KOPT-K1 (cell line): ENCODE data around the gene TBK1.

Source experiments
- H3K27ac ChIP-seq: fragments of 200-600 bp; sonication (generic); 2 replicates; pipeline ENCODE4 v1.5.1; 2016; ENCODE audit warnings: antibody characterized with exemption, mild to moderate bottlenecking, low read depth, low read length; ENCODE audit not compliant: poor library complexity, severe bottlenecking
- H3K36me3 ChIP-seq: fragments of 200-600 bp; sonication (generic); 2 replicates; pipeline ENCODE4 v1.5.1; 2017; ENCODE audit warnings: antibody characterized with exemption, mild to moderate bottlenecking, low read length, moderate library complexity; ENCODE audit not compliant: insufficient read depth
- H3K9me3 ChIP-seq: fragments of 200-600 bp; sonication (generic); 2 replicates; pipeline ENCODE4 v1.5.1; 2017; ENCODE audit warnings: antibody characterized with exemption, low read length, mild to moderate bottlenecking; ENCODE audit not compliant: insufficient read depth, poor library complexity, severe bottlenecking

TBK1 gene

DNA sequence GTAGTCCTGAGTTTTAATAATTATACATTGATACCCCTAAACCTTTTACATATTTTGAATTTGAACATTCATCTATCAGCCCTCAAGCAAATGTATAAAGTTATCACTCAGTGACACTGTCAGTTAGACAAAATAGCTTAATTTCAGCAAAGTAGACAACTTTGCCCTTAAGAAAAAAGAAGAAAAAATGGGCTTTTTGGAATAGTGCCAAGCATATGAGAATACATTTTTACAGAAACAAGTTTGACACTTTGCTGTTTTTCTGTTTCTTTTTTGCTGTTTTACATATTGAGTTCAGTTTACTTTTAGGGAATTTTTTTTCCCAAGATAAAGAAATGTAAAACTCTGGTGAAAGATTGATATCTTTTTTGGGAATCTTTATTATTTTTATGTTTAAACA lies 14.3 kb downstream of the TBK1 start:
- Histone ChIP-seq H3K9me3 (no peaks in the 10 kb centered on the region), H3K27ac (no peak overlapping the region), H3K36me3 (peaks cover 77% of the 10 kb centered on the region)

DNA sequence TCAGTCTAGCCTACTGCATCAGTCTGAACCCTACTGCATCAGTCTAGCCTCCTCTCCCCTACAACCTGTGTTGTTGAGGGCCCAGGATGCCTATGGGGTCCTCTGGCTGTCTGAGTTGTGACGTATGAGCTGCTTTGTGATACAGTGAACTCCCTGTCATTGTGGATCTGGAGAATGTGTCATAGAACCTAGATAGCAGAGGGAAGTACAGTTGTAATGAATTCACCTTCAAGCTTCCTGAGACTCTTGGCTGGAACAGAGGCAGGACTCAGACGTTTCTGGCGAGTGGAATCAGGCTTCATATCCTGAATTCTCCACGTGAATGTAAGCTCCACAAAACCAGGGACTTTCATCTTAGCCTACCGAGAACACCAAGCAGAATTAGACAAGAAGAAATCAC lies 17.0 kb downstream of the TBK1 start:
- peaks cover 81% of the 10 kb centered on the region for H3K36me3 ChIP-seq
- H3K9me3 ChIP-seq = no peaks in the 10 kb centered on the region
- H3K27ac ChIP-seq = no peak overlapping the region

DNA sequence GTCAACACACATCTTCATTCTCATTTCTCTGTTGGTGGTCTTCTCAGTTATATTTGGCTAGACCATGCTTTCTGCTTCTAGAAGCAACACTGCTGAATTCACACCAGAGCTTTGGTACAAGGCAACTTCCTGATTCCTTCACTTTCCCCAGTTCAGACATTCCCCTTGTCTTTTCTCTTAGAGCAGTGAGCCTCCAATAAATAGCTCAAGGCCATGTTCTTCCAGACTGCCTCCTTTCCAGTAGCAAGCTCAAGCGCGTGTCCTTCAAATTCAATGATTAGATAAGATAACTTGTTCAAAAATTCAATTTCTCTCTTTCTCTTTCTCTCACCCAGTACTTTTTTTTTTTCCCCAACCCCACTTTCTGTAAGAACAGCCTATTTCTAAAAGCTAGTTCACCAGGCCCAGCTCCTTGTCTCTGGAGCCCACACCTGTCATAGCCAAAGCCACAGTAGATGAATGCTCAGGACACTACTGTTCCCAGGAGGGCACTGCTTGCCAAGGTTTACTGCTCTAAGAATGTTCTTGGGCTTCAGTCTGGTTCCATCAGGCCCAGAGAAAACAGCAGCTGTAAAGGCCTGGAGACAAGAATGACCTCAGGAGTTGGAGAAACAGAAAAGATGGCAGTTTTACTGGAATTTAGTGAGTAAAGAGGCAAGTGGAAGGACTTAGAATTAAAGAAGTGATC lies 17.7 kb downstream of the TBK1 start:
- Histone ChIP-seq H3K36me3 (peaks cover 84% of the 10 kb centered on the region), H3K9me3 (no peaks in the 10 kb centered on the region), H3K27ac (no peak overlapping the region)

DNA sequence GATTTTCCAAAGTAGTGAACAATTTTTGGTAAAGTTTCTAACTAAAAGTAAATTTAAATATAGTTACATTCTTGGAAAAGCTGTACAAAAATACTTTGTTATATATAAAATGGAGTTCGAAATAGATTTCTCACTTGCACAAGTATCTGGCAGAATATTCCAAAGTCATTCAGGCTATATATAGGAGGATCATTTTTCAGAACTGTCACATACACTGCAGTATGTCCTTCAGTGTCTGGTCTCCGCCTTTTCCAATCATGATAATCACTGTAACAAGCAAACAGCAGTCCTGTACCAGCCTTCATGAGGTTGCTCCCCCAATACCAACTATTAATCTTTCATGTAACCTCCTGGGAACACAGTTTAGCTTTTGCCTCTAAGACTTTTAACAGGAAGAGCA lies 18.6 kb downstream of the TBK1 start:
- H3K27ac ChIP-seq = no peak overlapping the region
- H3K9me3 ChIP-seq = peaks cover 4% of the 10 kb centered on the region
- H3K36me3 ChIP-seq = peaks cover 84% of the 10 kb centered on the region

DNA sequence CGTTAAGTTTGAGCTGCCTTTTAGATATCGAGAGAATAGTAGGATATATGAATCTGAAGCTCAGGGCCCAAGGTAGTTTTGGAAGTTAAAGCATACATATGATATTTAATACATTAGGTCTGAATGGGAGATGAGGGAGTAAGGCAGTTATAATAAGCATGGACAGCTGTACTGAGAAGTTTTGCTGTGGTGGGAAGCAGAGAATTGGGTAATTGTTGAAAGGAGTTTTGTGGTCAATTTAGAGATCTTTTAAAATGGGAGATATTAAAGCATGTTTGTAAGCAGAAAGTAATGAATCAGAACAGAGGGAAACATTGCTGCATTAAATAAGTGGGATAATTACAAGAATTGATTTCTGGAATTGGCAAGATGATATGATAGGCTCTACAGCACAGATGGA lies 21.3 kb downstream of the TBK1 start:
- no peak overlapping the region for H3K27ac ChIP-seq
- H3K36me3 ChIP-seq = peaks cover 82% of the 10 kb centered on the region
- H3K9me3 ChIP-seq = peaks cover 21% of the 10 kb centered on the region

DNA sequence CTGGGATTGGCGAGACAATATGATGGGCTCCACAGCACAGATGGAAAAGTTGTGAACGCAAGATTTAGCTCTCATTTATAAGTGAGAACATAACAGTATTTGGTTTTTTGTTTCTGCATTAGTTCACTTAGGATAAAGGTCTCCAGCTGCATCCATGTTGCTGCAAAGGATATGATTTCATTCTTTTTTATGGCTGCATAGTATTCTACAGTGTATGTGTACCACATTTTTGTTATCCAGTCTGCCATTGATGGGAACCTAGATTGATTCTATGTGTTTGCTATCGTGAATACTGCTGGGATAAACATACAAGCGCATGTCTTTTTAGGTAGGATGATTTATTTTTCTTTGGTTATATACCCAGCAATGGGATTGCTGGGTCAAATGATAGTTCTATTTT lies 23.6 kb downstream of the TBK1 start:
- Histone ChIP-seq H3K9me3 (peaks cover 21% of the 10 kb centered on the region), H3K36me3 (peaks cover 67% of the 10 kb centered on the region), H3K27ac (no peak overlapping the region)

DNA sequence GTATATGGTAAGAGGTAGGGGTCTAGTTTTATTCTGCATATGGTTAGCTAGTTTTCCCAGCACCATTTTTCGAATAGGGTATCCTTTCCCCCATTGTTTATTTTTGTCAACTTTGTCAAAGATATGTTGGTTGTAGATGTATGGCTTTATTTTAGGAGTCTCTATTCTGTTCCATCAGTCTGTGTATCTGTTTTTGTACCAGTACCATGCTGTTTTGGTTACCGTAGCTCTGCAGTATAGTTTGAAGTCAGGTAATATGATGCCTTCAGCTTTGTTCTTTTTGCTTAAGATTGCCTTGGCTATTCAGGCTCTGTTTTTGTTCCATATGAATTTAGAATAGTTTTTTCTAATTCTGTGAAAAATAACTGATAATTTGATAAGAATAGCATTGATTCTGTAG lies 24.9 kb downstream of the TBK1 start:
- Histone ChIP-seq H3K27ac (no peak overlapping the region), H3K36me3 (peaks cover 59% of the 10 kb centered on the region), H3K9me3 (peaks cover 21% of the 10 kb centered on the region)

DNA sequence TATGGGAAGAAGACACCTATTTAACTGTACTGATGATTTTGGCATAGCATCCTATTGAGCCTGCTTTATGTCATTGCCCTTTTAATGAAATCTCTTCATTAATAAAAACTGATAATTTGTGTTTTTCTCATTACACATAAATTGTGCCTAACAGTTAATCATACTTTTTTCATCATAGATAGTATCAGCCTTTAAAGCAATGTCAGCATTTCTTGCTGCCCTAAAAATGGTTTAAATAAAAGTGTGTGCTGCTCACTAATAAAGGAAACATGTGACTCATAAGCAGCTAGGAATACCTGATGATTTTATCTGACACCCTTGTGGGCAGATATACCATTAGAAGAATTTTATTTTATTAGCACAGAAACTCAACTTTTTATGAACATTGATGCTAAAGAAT lies 26.7 kb downstream of the TBK1 start:
- no peak overlapping the region for H3K27ac ChIP-seq
- H3K36me3 ChIP-seq = peaks cover 59% of the 10 kb centered on the region
- peaks cover 21% of the 10 kb centered on the region for H3K9me3 ChIP-seq

DNA sequence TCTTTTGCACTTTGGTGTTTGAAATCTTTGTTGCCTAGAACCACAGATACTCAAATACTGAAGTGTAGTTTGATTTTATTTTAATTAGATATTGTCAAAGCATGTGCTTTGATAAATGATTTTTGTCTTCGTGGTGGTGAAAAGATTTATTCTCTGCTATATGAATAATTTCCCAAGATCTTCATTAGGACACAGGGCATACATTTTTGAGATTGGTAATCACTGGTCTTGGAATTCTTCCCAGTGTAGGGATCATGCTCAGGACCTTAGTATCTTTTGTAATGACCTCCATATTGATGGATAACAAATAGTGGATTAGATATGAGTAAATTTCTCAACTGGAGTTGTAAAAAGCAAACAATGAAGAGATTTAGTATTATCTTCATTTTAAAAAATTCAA lies 28.2 kb downstream of the TBK1 start:
- Histone ChIP-seq H3K36me3 (peaks cover 54% of the 10 kb centered on the region), H3K27ac (no peak overlapping the region), H3K9me3 (peaks cover 21% of the 10 kb centered on the region)

DNA sequence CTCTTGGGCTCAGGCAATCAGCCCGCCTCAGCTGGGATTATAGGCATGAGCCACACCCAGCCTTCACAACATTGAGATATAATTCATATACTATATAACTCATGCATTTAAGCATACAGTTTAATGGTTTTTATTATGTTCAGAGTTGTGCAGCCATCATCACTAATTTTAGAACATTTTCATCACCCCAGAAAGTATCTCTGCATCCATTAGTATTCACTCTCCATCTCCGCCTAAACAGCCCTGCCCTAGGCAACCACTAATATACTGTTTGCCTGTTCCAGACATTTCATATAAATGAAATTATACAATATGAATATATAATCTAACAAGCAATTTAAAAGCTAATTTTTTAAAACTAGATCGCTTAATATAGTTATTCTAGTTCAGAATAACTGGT lies 34.7 kb downstream of the TBK1 start:
- Histone ChIP-seq H3K36me3 (peaks cover 77% of the 10 kb centered on the region), H3K27ac (no peak overlapping the region), H3K9me3 (no peaks in the 10 kb centered on the region)

DNA sequence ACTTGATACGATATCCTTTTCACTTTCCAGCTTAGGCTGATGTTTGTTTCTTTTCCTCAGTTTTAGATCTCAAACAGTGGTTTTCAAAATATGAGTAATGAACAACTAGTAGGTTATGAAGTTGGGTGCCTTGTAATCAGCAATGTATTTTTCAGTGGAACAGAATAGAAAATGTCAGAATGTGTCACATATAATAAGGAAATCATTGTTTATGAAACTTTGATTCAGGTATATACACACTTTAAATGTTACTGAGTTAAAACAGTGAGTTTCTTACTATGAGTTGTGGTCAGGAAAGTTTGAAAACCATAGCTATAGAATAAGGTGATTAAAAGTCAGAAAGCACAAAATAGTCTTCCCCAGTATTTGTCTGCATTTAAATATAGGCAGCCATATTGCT lies 39.8 kb downstream of the TBK1 start:
- H3K36me3 ChIP-seq = peaks cover 86% of the 10 kb centered on the region
- H3K27ac ChIP-seq = no peak overlapping the region
- H3K9me3 ChIP-seq = no peaks in the 10 kb centered on the region

DNA sequence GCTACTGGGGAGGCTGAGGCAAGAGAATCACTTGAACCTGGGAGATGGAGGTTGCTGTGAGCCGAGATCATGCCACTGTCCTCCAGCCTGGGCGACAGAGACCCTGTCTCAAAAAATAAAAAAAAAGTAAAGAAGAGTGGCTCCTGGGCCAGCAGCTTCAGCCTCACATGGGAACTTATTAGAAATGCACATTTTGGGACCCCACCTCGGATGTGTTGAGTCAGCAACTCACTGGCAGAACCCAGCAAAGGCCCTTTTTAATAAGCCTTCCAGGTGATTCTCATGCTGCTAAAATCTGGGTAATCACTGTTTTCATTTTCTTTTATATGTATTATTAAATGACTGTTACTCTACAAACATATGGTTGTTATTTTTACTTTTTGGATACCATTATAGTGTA lies 41.6 kb downstream of the TBK1 start:
- no peaks in the 10 kb centered on the region for H3K9me3 ChIP-seq
- H3K36me3 ChIP-seq = peaks cover 89% of the 10 kb centered on the region
- no peak overlapping the region for H3K27ac ChIP-seq

DNA sequence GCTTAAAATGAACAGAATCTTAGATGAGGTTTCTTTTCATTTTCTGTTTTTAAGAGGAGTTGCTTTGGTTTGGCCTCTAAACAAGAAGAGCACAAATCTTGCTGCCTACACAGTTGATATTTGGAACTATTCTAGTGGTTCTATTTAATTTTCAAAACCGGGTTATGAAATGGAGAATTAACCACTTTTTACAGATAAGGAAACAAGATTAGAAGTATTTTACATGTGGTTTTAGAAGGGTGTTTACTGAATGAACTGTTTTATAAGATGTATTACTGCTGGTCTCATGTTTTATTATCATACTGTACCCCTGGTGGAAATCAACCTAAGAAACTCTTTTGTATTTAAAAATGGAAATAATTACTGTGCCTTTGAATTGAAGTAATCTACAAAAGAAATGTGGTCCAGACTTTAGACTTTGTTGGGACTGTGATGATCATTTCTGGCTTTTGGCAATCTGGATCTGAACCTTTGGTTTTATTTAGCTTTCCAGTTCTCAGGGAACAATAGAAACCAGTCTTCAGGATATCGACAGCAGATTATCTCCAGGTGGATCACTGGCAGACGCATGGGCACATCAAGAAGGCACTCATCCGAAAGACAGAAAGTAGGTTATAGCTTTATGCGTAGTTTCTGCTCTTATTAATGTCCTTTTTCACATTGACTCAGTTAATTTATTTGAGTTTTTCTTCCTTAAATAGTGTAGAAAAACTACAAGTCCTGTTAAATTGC lies 43.2 kb downstream of the TBK1 start:
- Histone ChIP-seq H3K27ac (no peak overlapping the region), H3K9me3 (no peaks in the 10 kb centered on the region), H3K36me3 (peaks cover 86% of the 10 kb centered on the region)

DNA sequence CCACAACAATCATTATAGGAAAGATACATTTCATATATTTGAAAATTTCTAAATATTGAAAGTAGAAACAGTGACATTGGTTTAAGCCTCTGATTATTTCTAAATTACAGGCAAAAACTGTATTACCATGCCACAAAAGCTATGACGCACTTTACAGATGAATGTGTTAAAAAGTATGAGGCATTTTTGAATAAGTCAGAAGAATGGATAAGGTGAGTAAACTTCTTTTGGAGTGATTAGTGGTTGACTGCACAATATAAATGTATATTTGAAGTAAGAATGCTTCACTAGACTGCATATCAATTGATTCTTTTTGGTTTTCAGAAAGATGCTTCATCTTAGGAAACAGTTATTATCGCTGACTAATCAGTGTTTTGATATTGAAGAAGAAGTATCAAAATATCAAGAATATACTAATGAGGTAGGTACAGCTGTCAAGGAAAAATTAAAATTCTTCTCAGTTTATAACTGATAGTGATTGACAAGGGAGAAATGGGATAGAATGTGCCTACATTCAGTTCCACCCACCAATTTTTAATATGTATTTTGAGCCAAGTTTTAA lies 45.0 kb downstream of the TBK1 start:
- peaks cover 87% of the 10 kb centered on the region for H3K36me3 ChIP-seq
- no peak overlapping the region for H3K27ac ChIP-seq
- no peaks in the 10 kb centered on the region for H3K9me3 ChIP-seq

DNA sequence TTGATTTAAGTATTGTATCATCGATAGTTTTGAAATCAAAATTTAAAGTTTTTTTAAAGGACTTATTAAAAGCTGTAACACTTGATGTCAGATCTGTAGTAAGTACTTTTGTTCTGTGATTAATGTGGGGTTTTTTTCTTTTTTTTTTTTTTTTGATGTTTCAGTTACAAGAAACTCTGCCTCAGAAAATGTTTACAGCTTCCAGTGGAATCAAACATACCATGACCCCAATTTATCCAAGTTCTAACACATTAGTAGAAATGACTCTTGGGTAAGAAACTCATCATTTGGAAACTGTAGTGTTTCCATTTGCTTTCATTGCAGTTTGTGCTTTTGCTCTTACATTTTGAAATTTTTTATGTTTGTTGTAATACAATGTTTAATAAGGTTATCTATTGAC lies 45.6 kb downstream of the TBK1 start:
- Histone ChIP-seq H3K27ac (no peak overlapping the region), H3K36me3 (peaks cover 81% of the 10 kb centered on the region), H3K9me3 (no peaks in the 10 kb centered on the region)

DNA sequence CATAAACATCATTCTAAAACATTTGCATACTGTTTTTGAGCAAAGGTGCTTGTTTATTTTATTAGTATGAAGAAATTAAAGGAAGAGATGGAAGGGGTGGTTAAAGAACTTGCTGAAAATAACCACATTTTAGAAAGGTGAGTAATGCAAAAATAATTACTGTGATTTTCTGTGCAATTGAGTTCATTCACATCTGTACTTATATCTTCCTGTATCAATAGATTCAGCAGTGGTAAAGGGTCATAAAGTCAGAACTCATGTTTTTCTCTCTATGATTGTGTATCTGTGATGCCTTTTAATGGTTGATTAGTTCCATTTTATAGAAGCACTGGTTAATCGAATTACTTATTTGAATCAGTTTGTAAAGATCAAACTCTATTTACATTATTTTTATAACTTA lies 46.0 kb downstream of the TBK1 start:
- H3K36me3 ChIP-seq = peaks cover 77% of the 10 kb centered on the region

More for the DNA sequence above, 46.0 kb downstream of the TBK1 start:
- Histone ChIP-seq H3K27ac (no peak overlapping the region), H3K9me3 (no peaks in the 10 kb centered on the region)
